Peyer's patch (tissue), 4 donors: ENCODE data around the gene KLHL20.

Source experiments
- POLR2A ChIP-seq, 2 donors: fragments of 450-650 bp; IDR thresholded peaks; one replicate each; pipeline ENCODE4 v1.5.1; 2017; ENCODE audit warnings: antibody characterized with exemption in 2 of 2, mild to moderate bottlenecking in 2 of 2, moderate library complexity in 2 of 2
- TF ChIP-seq, protein P1 (sequence below), 6 experiments: fragments of 450-650 bp in 4 of 6; fragments of 200-600 bp in 2 of 6; sonication (generic) in 1 of 6; IDR thresholded peaks; one replicate each; pipeline ENCODE4 v1.5.1; 2017 to 2019; ENCODE audit warnings: antibody characterized with exemption in 6 of 6, mild to moderate bottlenecking in 3 of 6, moderate library complexity in 1 of 6

DNA sequence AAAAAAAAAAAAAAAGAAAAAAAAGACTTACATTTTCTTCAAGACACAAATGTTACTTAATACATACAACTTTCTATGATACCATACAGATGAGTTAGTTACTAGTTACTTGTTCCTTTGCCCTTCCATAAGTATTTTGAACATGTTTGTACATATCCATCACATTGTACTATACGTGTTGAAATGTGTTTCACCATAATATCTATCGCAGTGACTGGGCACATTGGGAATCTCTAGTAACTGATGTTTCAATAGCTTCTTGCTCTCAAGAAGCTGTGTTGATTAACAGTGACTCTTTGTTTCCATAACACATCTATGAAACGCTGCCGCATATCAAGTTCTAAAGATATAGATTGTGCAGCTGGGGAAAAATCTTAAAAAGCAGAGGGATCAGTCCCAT is 42.9 kb downstream of the KLHL20 start:
- TF ChIP-seq, protein P1, sequence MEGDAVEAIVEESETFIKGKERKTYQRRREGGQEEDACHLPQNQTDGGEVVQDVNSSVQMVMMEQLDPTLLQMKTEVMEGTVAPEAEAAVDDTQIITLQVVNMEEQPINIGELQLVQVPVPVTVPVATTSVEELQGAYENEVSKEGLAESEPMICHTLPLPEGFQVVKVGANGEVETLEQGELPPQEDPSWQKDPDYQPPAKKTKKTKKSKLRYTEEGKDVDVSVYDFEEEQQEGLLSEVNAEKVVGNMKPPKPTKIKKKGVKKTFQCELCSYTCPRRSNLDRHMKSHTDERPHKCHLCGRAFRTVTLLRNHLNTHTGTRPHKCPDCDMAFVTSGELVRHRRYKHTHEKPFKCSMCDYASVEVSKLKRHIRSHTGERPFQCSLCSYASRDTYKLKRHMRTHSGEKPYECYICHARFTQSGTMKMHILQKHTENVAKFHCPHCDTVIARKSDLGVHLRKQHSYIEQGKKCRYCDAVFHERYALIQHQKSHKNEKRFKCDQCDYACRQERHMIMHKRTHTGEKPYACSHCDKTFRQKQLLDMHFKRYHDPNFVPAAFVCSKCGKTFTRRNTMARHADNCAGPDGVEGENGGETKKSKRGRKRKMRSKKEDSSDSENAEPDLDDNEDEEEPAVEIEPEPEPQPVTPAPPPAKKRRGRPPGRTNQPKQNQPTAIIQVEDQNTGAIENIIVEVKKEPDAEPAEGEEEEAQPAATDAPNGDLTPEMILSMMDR (IDR thresholded peaks at IDR 0.05), result no peak
- TF ChIP-seq POLR2A (IDR thresholded peaks at IDR 0.05), result no peak
